Measurements from ENCODE around the gene LRRTM3. TPM values are rescaled to one million over a fixed set of nuclear protein-coding genes. Genes with fewer than 3 reads are reported as not detected.

LRRTM3 gene
- not detected for total RNA-seq

DNA sequence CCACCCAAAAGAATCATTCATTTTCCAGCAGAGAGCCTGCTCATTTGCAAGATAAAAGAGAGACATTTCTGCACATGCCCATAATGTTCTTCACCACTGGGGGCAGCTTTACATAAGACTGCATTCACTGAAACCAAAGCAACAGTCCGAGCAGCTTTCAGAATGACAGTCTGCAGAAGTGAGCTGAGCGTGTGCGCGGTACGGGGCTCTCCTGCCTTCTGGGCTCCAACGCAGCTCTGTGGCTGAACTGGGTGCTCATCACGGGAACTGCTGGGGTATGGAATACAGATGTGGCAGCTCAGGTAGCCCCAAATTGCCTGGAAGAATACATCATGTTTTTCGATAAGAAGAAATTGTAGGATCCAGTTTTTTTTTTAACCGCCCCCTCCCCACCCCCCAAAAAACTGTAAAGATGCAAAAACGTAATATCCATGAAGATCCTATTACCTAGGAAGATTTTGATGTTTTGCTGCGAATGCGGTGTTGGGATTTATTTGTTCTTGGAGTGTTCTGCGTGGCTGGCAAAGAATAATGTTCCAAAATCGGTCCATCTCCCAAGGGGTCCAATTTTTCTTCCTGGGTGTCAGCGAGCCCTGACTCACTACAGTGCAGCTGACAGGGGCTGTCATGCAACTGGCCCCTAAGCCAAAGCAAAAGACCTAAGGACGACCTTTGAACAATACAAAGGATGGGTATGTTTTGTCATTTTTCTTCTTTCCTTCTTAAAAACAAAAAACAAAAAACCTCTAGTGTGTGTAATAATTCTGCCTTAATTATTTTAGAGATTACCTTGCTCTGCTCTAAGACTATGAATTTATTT lies at the start of gene LRRTM3:
LRRTM3 (plus strand) TSS at position 141 of the 820 bp plus-strand sequence.
- Mint-ChIP-seq H3K4me3 (no peak within 1 kb of the TSS), H3K4me1 (no peaks in the 10 kb centered on the region), H3K27me3 (peaks cover 41% of the 10 kb centered on the region), H3K36me3 (no peaks in the 10 kb centered on the region), H3K27ac (no peak within 1 kb of the TSS), H3K9me3 (no peaks in the 10 kb centered on the region)
- DNase-seq (no peak), ATAC-seq (ENCODE audit: low read depth) (peak; percentile 58)
- POLR2A ChIA-PET = no interaction called here

DNA sequence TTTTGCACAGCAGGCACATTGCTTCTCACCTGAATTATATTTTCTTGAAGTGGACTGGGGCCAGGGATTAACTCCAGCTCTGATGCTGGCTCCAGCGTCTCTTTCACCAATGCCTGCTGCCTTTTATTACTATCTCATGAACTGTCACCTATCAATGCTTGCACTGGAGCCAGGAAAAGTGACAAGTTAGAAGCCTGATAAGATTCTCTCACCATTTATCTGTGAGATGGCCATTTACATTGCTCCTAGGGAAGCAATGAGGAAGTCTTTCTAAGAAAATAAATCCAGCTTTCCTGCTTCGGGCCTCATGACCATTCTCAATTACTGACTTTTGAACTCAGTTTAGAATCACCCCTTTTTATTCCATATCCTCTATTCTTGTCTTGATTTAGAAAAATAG lies 48.5 kb upstream of the LRRTM3 start:
- no peaks in the 10 kb centered on the region for H3K27me3 Mint-ChIP-seq
- no peaks in the 10 kb centered on the region for H3K9me3 Mint-ChIP-seq
- no peak overlapping the region for H3K4me3 Mint-ChIP-seq
- DNase-seq = no peak
- H3K4me1 Mint-ChIP-seq = no peaks in the 10 kb centered on the region
- H3K36me3 Mint-ChIP-seq = no peaks in the 10 kb centered on the region
- no peak for ATAC-seq (ENCODE audit: low read depth)
- POLR2A ChIA-PET = no interaction called here
- no peak overlapping the region for H3K27ac Mint-ChIP-seq

DNA sequence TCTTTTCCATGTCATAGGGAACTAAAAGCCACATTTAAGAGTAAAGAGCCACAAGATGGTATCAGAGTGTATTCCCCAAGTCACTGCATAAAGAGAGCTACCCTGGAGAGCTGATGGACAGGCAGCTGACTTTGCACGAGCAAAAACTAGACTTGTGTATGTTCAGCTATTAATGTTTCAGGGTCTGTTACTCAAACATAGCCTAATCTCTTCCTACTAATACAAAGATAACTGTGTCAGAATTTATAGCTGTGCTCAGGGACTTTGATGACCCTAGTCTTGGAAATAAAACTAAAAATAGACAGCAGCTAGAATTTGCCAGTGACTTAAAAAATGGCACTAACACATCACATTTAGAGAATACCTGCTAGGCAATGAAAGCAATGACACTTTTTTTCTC lies 45.5 kb upstream of the LRRTM3 start:
- Mint-ChIP-seq H3K27me3 (no peaks in the 10 kb centered on the region), H3K4me3 (no peak overlapping the region), H3K4me1 (no peaks in the 10 kb centered on the region), H3K36me3 (no peaks in the 10 kb centered on the region), H3K9me3 (no peaks in the 10 kb centered on the region), H3K27ac (no peak overlapping the region)
- DNase-seq (no peak), ATAC-seq (ENCODE audit: low read depth) (no peak)
- POLR2A ChIA-PET = no interaction called here

DNA sequence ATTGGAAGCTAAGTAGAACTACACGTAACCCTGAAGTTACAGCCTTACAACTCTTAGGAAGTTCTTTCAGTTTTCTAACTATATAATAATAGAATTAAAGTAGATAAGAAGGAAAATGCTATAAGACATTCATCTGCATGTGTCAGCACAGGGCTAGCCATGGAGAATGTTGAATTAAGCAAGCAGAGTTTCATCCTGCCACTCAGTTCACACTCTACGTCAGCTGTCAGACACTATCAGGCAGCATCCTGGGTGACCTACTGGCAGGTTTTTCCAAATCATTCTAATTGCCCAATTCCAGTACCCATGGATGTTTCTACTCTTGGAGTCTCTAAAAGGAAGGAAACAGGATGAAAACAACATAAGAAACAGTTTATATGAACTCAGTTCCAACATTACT lies 45.0 kb upstream of the LRRTM3 start:
- H3K4me1 Mint-ChIP-seq = no peaks in the 10 kb centered on the region
- H3K4me3 Mint-ChIP-seq = no peak overlapping the region
- DNase-seq = no peak
- H3K27ac Mint-ChIP-seq = no peak overlapping the region
- H3K9me3 Mint-ChIP-seq = no peaks in the 10 kb centered on the region
- no peak for ATAC-seq (ENCODE audit: low read depth)
- no peaks in the 10 kb centered on the region for H3K27me3 Mint-ChIP-seq
- no peaks in the 10 kb centered on the region for H3K36me3 Mint-ChIP-seq
- POLR2A ChIA-PET = no interaction called here

DNA sequence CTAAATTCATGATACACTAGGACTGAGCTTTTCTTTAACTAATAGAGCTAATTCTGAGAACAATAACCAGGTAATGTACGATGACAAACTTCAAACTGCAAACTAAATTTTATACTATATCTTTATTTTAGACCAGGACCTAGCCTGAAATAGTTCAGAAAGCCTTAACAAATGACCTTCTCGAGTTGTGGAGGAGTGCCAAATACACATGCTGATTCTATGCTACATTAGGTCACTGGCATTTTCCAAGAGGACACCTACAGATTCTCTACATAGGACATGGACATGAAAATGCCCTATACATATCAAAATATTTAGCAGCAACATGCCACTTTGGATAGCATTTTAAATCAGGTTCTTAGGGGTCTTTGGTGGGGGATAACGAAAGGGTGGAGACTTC lies 44.0 kb upstream of the LRRTM3 start:
- H3K9me3 Mint-ChIP-seq = no peaks in the 10 kb centered on the region

DNA sequence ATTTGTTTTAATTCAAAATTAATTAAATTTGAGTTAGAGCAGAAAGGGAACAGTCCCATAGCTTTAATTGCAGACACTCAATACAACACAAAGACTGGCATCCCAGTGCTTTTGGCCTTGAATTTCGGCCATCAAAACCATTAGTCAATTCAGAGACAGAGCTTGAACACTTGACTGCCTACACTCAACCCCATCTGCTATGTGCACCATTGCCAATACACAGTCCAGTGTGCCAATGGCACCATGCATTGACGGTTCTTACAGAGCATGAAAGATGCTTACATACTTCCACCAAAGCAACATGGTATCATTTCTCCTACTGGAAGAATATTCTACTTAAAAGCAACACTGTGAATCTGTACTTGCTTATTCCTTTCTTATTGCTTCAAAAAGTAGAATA lies 43.6 kb upstream of the LRRTM3 start:
- H3K4me1 Mint-ChIP-seq = no peaks in the 10 kb centered on the region
- H3K27me3 Mint-ChIP-seq = no peaks in the 10 kb centered on the region
- H3K9me3 Mint-ChIP-seq = no peaks in the 10 kb centered on the region
- no peak overlapping the region for H3K27ac Mint-ChIP-seq
- no peaks in the 10 kb centered on the region for H3K36me3 Mint-ChIP-seq
- POLR2A ChIA-PET = no interaction called here
- ATAC-seq (ENCODE audit: low read depth) = no peak
- H3K4me3 Mint-ChIP-seq = no peak overlapping the region
- DNase-seq = no peak

More for the DNA sequence above, 44.0 kb upstream of the LRRTM3 start:
- H3K27ac Mint-ChIP-seq = no peak overlapping the region
- DNase-seq (no peak), ATAC-seq (ENCODE audit: low read depth) (no peak)
- no peaks in the 10 kb centered on the region for H3K27me3 Mint-ChIP-seq
- POLR2A ChIA-PET = no interaction called here
- no peaks in the 10 kb centered on the region for H3K36me3 Mint-ChIP-seq
- no peaks in the 10 kb centered on the region for H3K4me1 Mint-ChIP-seq
- no peak overlapping the region for H3K4me3 Mint-ChIP-seq

DNA sequence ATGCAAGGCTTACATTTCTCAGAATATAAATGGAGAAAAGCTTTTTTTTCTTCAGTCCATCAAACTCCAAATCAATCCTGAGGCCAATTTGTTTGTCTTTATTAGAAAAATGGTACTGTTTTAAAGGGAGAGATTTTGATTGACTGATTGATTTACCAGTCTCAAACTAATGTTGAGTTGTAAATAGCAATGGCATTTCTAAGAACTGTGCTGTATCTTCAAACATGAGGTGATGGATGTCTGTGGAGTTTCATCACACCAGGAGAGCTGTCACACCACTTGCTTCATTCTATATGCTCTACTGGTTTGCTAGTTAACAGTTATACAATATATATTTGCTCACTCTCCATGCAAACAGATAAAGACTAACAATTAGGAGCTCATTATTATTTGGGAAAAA lies 39.0 kb upstream of the LRRTM3 start:
- H3K36me3 Mint-ChIP-seq = no peaks in the 10 kb centered on the region
- peaks cover 1% of the 10 kb centered on the region for H3K9me3 Mint-ChIP-seq
- no peak for DNase-seq
- H3K27me3 Mint-ChIP-seq = no peaks in the 10 kb centered on the region
- no peak for ATAC-seq (ENCODE audit: low read depth)
- no peak overlapping the region for H3K4me3 Mint-ChIP-seq
- POLR2A ChIA-PET = no interaction called here
- no peak overlapping the region for H3K27ac Mint-ChIP-seq
- H3K4me1 Mint-ChIP-seq = no peaks in the 10 kb centered on the region

DNA sequence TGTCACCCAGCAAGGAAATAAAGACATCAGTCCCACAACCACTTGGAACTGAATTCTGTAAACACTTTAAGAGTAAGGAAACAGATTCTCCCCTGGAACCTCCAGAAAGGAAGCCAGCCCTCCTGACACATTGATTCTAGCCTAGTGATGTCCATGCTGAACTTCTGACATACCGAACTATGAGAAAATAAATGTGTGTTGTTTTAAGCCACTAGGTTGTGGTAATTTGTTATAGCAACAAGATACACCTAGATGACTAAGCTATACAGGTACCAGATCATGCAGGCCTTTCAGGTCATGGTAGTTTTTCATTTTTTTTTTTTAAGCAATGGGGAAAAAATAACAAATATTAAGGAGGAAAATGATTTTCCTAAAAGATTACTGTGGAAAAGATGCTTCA lies 37.6 kb upstream of the LRRTM3 start:
- H3K36me3 Mint-ChIP-seq = no peaks in the 10 kb centered on the region
- no peaks in the 10 kb centered on the region for H3K27me3 Mint-ChIP-seq
- H3K4me1 Mint-ChIP-seq = no peaks in the 10 kb centered on the region
- no peak overlapping the region for H3K4me3 Mint-ChIP-seq
- no peak for DNase-seq
- no peak overlapping the region for H3K27ac Mint-ChIP-seq
- no peak for ATAC-seq (ENCODE audit: low read depth)
- H3K9me3 Mint-ChIP-seq = peaks cover 1% of the 10 kb centered on the region
- POLR2A ChIA-PET = no interaction called here

DNA sequence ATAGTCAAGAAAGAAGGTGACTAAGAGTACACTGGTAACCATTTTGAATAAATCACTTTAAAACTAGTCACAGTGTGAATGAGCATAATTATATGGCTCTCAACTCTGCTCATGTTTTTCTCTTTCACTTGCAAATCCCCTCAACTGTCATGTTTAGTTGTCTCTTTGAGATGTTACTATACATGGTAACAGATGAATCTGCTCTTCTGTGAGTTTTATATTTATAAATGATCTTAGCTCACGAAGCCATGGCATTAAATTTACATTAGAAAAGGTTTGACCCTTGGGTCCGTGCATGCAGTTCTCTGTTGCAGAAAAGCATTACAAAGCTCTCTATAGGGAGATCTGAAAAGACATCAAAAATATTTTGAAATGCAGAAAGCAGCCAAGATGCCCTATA lies 33.0 kb upstream of the LRRTM3 start:
- Mint-ChIP-seq H3K36me3 (no peaks in the 10 kb centered on the region), H3K9me3 (peaks cover 1% of the 10 kb centered on the region), H3K27me3 (no peaks in the 10 kb centered on the region), H3K4me3 (no peak overlapping the region), H3K4me1 (no peaks in the 10 kb centered on the region), H3K27ac (no peak overlapping the region)
- ATAC-seq (ENCODE audit: low read depth) (no peak), DNase-seq (no peak)
- POLR2A ChIA-PET = no interaction called here

DNA sequence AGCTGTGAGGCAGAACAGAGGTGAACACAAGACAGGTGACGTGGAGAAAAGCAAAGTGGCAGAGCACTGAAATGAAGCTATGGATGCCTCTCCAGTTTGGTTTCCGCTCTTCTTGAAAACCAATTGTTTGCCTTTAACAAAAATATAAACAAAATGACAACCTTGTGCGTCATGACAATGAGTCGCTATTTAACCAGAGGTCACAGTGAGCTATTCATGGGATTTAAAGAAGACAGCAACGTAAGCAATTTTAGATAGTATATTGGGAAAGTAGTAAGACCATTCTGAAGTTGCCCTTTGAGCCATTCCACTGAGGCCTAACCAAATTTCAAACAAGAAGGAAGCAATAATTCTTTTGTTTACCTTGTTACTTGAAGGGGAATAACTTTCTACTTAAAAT lies 15.2 kb upstream of the LRRTM3 start:
- Mint-ChIP-seq H3K36me3 (no peaks in the 10 kb centered on the region), H3K9me3 (no peaks in the 10 kb centered on the region), H3K4me3 (no peak overlapping the region), H3K27ac (no peak overlapping the region), H3K4me1 (no peaks in the 10 kb centered on the region), H3K27me3 (no peaks in the 10 kb centered on the region)
- ATAC-seq (ENCODE audit: low read depth) (no peak), DNase-seq (no peak)
- POLR2A ChIA-PET = no interaction called here

DNA sequence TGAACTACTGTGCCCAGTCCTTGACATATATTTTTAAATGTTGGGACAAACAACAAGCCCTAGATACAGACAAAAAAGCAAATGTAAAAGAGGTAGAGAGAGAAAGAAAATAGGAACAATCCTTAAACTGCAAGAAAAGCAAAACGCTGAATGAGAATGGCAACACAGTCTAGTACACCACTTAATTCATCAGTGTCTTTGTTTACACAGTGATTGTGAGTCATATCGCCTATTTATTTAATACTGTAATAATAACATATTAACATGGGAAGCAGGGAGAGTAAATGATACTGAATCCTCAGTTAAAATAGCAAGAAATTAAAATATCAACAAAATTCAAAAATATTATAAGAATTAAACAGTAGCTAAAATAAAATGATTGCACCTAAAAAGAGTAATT lies 9.8 kb upstream of the LRRTM3 start:
- Mint-ChIP-seq H3K9me3 (no peaks in the 10 kb centered on the region), H3K27ac (no peak overlapping the region), H3K36me3 (no peaks in the 10 kb centered on the region), H3K4me1 (no peaks in the 10 kb centered on the region), H3K4me3 (no peak overlapping the region), H3K27me3 (no peaks in the 10 kb centered on the region)
- DNase-seq = no peak
- POLR2A ChIA-PET = no interaction called here
- no peak for ATAC-seq (ENCODE audit: low read depth)

DNA sequence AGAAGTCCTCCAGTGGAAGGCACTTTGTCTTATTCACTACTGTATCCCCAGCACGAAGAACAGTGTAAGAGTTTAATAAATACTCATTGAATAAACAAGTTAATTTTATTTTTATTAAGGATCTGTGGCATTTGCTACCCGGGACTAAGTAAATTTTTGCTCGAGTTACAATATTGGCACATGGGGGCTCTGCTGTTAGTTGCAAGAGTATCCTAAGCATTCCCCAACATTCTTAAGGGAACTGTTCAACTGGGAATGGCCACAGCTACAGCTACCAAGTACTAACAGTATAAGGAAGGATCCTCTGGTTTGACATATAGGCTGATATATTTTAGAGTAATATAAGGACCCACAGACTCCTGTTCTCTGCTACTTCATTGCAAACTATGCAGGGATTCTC lies 8.7 kb upstream of the LRRTM3 start:
- POLR2A ChIA-PET = no interaction called here
- Mint-ChIP-seq H3K27ac (no peak overlapping the region), H3K4me1 (no peaks in the 10 kb centered on the region), H3K9me3 (no peaks in the 10 kb centered on the region), H3K4me3 (no peak overlapping the region), H3K36me3 (no peaks in the 10 kb centered on the region), H3K27me3 (no peaks in the 10 kb centered on the region)
- DNase-seq (no peak), ATAC-seq (ENCODE audit: low read depth) (no peak)

DNA sequence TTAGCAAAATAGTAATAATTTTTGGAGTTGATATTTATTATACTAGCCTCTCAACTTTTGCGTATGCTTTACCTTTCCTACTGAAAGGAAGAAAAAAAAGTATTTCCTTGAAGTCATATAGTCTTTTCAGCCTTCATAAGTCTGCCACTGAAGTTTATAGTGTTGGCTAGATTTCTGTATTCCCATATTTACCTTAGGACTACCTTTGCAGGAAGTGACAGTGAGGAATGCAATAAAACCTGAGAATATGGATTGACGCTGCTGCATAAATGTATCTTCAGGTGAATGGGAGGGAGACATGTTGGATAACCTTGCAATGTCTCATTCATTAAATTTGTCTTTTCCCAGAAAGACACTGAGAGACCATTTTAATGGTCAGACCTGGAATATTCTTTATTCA lies 6.6 kb upstream of the LRRTM3 start:
- no peak for DNase-seq
- Mint-ChIP-seq H3K27me3 (no peaks in the 10 kb centered on the region), H3K36me3 (no peaks in the 10 kb centered on the region), H3K9me3 (no peaks in the 10 kb centered on the region), H3K4me3 (no peak overlapping the region), H3K4me1 (no peaks in the 10 kb centered on the region), H3K27ac (no peak overlapping the region)
- POLR2A ChIA-PET = no interaction called here
- no peak for ATAC-seq (ENCODE audit: low read depth)

DNA sequence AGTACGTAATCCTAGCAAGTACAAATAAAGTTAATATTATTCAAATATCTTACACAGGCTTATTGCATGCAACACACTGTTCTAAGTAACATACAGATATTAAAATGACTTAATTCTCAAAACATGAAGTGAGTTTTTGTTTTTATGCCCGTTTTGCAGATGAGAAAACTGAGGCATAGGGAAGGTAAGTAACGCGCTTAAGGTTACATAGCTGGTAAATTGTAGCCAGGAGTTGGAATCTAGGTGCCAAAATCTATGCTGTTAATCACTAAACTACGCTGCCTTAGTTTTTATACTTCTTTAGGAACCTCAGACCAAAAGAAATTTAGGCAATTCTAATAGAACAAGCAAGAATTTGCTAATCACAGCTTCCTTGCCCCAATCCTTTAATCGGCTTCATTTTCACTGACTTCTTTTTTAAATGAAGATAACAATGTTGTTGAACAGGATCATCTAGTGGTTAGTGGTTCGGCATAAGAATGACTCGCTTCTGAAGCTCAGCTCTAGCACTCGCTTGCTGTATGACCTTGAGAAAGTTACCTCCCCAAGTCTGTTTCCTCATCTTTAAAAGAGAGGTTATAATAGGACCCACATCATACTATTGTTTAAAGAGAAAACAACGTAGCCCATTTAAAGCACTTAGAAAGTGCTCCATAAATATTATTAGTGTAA lies 1.0 kb upstream of the LRRTM3 start:
- H3K4me1 Mint-ChIP-seq = no peaks in the 10 kb centered on the region
- H3K9me3 Mint-ChIP-seq = no peaks in the 10 kb centered on the region

More for the DNA sequence above, 1.0 kb upstream of the LRRTM3 start:
- POLR2A ChIA-PET = no interaction called here
- DNase-seq = no peak
- no peaks in the 10 kb centered on the region for H3K36me3 Mint-ChIP-seq
- no peak overlapping the region for H3K4me3 Mint-ChIP-seq
- no peak overlapping the region for H3K27ac Mint-ChIP-seq
- ATAC-seq (ENCODE audit: low read depth) = no peak
- H3K27me3 Mint-ChIP-seq = peaks cover 40% of the 10 kb centered on the region
